IMR-90 (cell line): Measurements from ENCODE around the gene DYNC1H1.
A peak's percentile ranks its signal among the peaks of the same experiment; 100 is the strongest.

Source experiments
- CEBPB ChIP-seq: IDR thresholded peaks from 2 replicates; pipeline ENCODE4 v1.6.1; 2012; ENCODE audit warnings: low read depth, low read length, improper control_type of control experiment
- FOS ChIP-seq: fragments of 150-350 bp; IDR thresholded peaks from 2 replicates; pipeline ENCODE4 v1.6.1; 2016; ENCODE audit warnings: low read depth, low read length
- USF2 ChIP-seq: fragments of 150-350 bp; IDR thresholded peaks from 2 replicates; pipeline ENCODE4 v1.6.1; 2017; ENCODE audit warnings: mild to moderate bottlenecking, antibody characterized with exemption, low read length, low read depth
- TF ChIP-seq, protein P1 (sequence below): conservative IDR thresholded peaks from 2 replicates; pipeline ENCODE4 v1.5.1; 2012; ENCODE audit warnings: mild to moderate bottlenecking, low read depth, low read length, improper control_type of control experiment

GRCh38 chr14:101972126-101972866 is 7.9 kb downstream of the DYNC1H1 start:
- TF ChIP-seq, protein P1, sequence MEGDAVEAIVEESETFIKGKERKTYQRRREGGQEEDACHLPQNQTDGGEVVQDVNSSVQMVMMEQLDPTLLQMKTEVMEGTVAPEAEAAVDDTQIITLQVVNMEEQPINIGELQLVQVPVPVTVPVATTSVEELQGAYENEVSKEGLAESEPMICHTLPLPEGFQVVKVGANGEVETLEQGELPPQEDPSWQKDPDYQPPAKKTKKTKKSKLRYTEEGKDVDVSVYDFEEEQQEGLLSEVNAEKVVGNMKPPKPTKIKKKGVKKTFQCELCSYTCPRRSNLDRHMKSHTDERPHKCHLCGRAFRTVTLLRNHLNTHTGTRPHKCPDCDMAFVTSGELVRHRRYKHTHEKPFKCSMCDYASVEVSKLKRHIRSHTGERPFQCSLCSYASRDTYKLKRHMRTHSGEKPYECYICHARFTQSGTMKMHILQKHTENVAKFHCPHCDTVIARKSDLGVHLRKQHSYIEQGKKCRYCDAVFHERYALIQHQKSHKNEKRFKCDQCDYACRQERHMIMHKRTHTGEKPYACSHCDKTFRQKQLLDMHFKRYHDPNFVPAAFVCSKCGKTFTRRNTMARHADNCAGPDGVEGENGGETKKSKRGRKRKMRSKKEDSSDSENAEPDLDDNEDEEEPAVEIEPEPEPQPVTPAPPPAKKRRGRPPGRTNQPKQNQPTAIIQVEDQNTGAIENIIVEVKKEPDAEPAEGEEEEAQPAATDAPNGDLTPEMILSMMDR: no peak
- TF ChIP-seq FOS (peak; percentile 99), USF2 (peak; percentile 73; the same call in 1 of the 2 replicates), CEBPB (peak; percentile 96)
